GM12878 (cell line): ENCODE measurements around the gene FMN2. TPM values are rescaled to one million over a fixed set of nuclear protein-coding genes. Genes with fewer than 3 reads are reported as not detected.

Source experiments
- ATAC-seq: fragments of 200-7000 bp; cut with Tn5 transposase; 3 replicates; pipeline ENCODE4 v1.9.1; 2020; ENCODE audit warnings: mild to moderate bottlenecking, moderate library complexity
- BruUV-seq: library from RNA; stranded (reverse); fragments of 400-500 nt; replicated peaks from 2 replicates; lab custom pipeline; 2021; lab: Mats Ljungman, UMichigan
- CTCF ChIA-PET: fragments of 300-600 bp; sonication (Branson Sonifier 250); formaldehyde crosslinking; extraction: SDS; loops from one replicate; lab custom pipeline; 2021; ENCODE audit warnings: inconsistent platforms; lab: Yijun Ruan, JAX
- POLR2A ChIA-PET: fragments of 350-600 bp; formaldehyde crosslinking; extraction: SDS; loops from one replicate; lab custom pipeline; 2021; ENCODE audit warnings: inconsistent platforms; lab: Charles Lee
- RAD21 ChIA-PET: fragments of 300-600 bp; sonication (Branson Sonifier 250); formaldehyde crosslinking; loops from one replicate; lab custom pipeline; 2023; ENCODE audit warnings: antibody characterized with exemption; ENCODE audit not compliant: unreplicated experiment; lab: Charles Lee
- SMC1A ChIA-PET: fragments of 300-600 bp; sonication (Branson Sonifier 250); formaldehyde crosslinking; loops from one replicate; lab custom pipeline; 2023; ENCODE audit not compliant: unreplicated experiment, uncharacterized antibody; lab: Charles Lee
- DNase-seq: peaks from one replicate; pipeline ENCODE4 v3.0.0-alpha.2; 2011; ENCODE audit warnings: low read depth, low spot score
- FAIRE-seq: peaks from 3 replicates; lab custom pipeline; 2011; peaks lifted over from hg19 to GRCh38; lab: Jason Lieb, UNC
- H2AFZ ChIP-seq: 2 replicates; pipeline ENCODE4 v1.6.0; 2011; ENCODE audit warnings: low read depth, low read length, control low read depth; ENCODE audit not compliant: control insufficient read depth
- H3K27ac ChIP-seq: 2 replicates; pipeline ENCODE4 v1.5.1; 2011; ENCODE audit warnings: control low read depth; ENCODE audit not compliant: control insufficient read depth, insufficient read depth
- H3K27me3 ChIP-seq, 2 experiments: replicated peaks in 1 of 2; 2 replicates each; pipeline versions ENCODE4 v1.6.0 to v1.6.1; 2011; ENCODE audit warnings: low read length in 1 of 2; ENCODE audit not compliant: control insufficient read depth in 2 of 2, insufficient read depth in 2 of 2
- H3K36me3 ChIP-seq, 2 experiments: 2 replicates each; pipeline ENCODE4 v1.5.1; 2011; ENCODE audit warnings: low read length in 1 of 2; ENCODE audit not compliant: control insufficient read depth in 2 of 2, insufficient read depth in 2 of 2
- H3K4me1 ChIP-seq: 2 replicates; pipeline ENCODE4 v1.6.1; 2011; ENCODE audit warnings: mild to moderate bottlenecking, low read length, moderate library complexity, mixed read lengths; ENCODE audit not compliant: control insufficient read depth, insufficient read depth
- H3K4me2 ChIP-seq: 2 replicates; pipeline ENCODE4 v1.6.0; 2011; ENCODE audit warnings: control low read depth; ENCODE audit not compliant: control insufficient read depth, insufficient read depth
- H3K4me3 ChIP-seq: fragments of 200-600 bp; sonication (generic); 2 replicates; pipeline ENCODE4 v1.5.1; 2016
- H3K79me2 ChIP-seq: 2 replicates; pipeline ENCODE4 v1.6.0; 2011; ENCODE audit warnings: low read length; ENCODE audit not compliant: control insufficient read depth, insufficient read depth
- H3K9ac ChIP-seq: 2 replicates; pipeline ENCODE4 v1.8.0; 2011; ENCODE audit warnings: low read length, control low read depth, mixed read lengths; ENCODE audit not compliant: control insufficient read depth, insufficient read depth
- H3K9me3 ChIP-seq: replicated peaks from 3 replicates; pipeline ENCODE4 v1.5.1; 2011; ENCODE audit warnings: mild to moderate bottlenecking, low read length; ENCODE audit not compliant: control insufficient read depth, insufficient read depth
- H4K20me1 ChIP-seq: 2 replicates; pipeline ENCODE4 v1.6.0; 2011; ENCODE audit not compliant: control insufficient read depth, insufficient read depth
- CHD2 ChIP-seq: IDR thresholded peaks from 2 replicates; pipeline ENCODE4 v1.6.1; 2011; ENCODE audit warnings: low read depth, low read length, improper control_type of control experiment, borderline replicate concordance
- E2F4 ChIP-seq: IDR thresholded peaks from 2 replicates; pipeline ENCODE4 v1.6.1; 2012; ENCODE audit warnings: low read depth, low read length, improper control_type of control experiment
- HDAC2 ChIP-seq: fragments of 200-600 bp; sonication (generic); IDR thresholded peaks from 2 replicates; pipeline ENCODE4 v1.6.1; 2017
- IKZF1 ChIP-seq: fragments of 450-650 bp; conservative IDR thresholded peaks from 2 replicates; pipeline ENCODE4 v1.6.1; 2017; ENCODE audit warnings: antibody characterized with exemption, mild to moderate bottlenecking
- MEF2A ChIP-seq: IDR thresholded peaks from 2 replicates; pipeline ENCODE4 v1.6.1; 2011; ENCODE audit warnings: low read depth, mild to moderate bottlenecking, low read length, moderate library complexity; ENCODE audit not compliant: insufficient read depth
- NFYB ChIP-seq: IDR thresholded peaks from 2 replicates; pipeline ENCODE4 v1.6.1; 2011; ENCODE audit warnings: low read depth, mild to moderate bottlenecking, low read length, improper control_type of control experiment, moderate library complexity; ENCODE audit not compliant: insufficient read depth
- REST ChIP-seq: IDR thresholded peaks from 2 replicates; pipeline ENCODE4 v1.6.1; 2012; ENCODE audit warnings: mild to moderate bottlenecking, low read depth, low read length
- SREBF2 ChIP-seq: IDR thresholded peaks from 2 replicates; pipeline ENCODE4 v1.6.1; 2012; ENCODE audit warnings: mild to moderate bottlenecking, low read length
- TAF1 ChIP-seq: IDR thresholded peaks from 2 replicates; pipeline ENCODE4 v1.6.1; 2011; ENCODE audit warnings: mild to moderate bottlenecking, low read depth, low read length, borderline replicate concordance
- TBL1XR1 ChIP-seq: IDR thresholded peaks from 2 replicates; pipeline ENCODE4 v1.6.1; 2012; ENCODE audit warnings: low read depth, low read length, improper control_type of control experiment
- WRNIP1 ChIP-seq: IDR thresholded peaks from 2 replicates; pipeline ENCODE4 v1.6.1; 2011; ENCODE audit warnings: low read depth, low read length, improper control_type of control experiment, borderline replicate concordance
- ZBTB4 ChIP-seq: fragments of 450-650 bp; formaldehyde crosslinking; IDR thresholded peaks from 2 replicates; pipeline ENCODE4 v1.4.0; 2022; ENCODE audit warnings: mild to moderate bottlenecking, moderate library complexity
- ZSCAN29 ChIP-seq: fragments of 450-650 bp; IDR thresholded peaks from 2 replicates; pipeline ENCODE4 v1.6.1; 2017; ENCODE audit warnings: mild to moderate bottlenecking, moderate library complexity
- WGBS: methylation state at CpG from one replicate; pipeline ENCODE4 v1.1.6; 2016; ENCODE audit warnings: low lambda C conversion rate; ENCODE audit not compliant: insufficient replicate concordance, insufficient coverage; ENCODE audit errors: missing lambda C conversion rate; 5-methylcytosine and 5-hydroxymethylcytosine counted together
- in situ Hi-C: fragments of 300-500 bp; cut with MboI; formaldehyde crosslinking; loops from 9 replicates; pipeline ENCODE4 v1.14.3; 2018; ENCODE audit warnings: mixed read lengths
- intact Hi-C: fragments of 100-400 bp; cut with micrococcal nuclease; formaldehyde crosslinking; loops from one replicate; pipeline ENCODE4 v1.14.2; 2022; ENCODE audit not compliant: unreplicated experiment
- polyA plus RNA-seq, 11 experiments: library from polyadenylated mRNA; depleted of rRNA in 4 of 11; unstranded in 6 of 11; stranded (reverse) in 5 of 11; fragments of >200 nt; fragmentation: Nextera tagmentation in 4 of 11; fragmentation: Illumina TruSeq in 1 of 11; extraction: Ambion mirVana in 4 of 11; extraction: Trizol in 1 of 11; gene quantifications; 1 replicate in 1 of 11; 2 replicates in 10 of 11; pipeline versions ENCODE4 v1.2.1 to v1.2.3, GENCODE V29; 2011 to 2016; ENCODE audit warnings: inconsistent platforms in 2 of 11, missing spikeins in 2 of 11, low read depth in 1 of 11
- total RNA-seq, 4 experiments: library from RNA; depleted of rRNA in 3 of 4; stranded (reverse); fragments of >200 nt in 3 of 4; fragmentation: Illumina TruSeq in 1 of 4; extraction: Trizol in 1 of 4; gene quantifications; 2 replicates each; pipeline versions ENCODE4 v1.2.1 to v1.2.3, GENCODE V29; 2013 to 2021

FMN2 gene
- total and polyA plus RNA-seq, 10 of the 15 experiments (the other 5 are each of a cell fraction or from before 2014, with no cell fraction given) = 0.60 TPM; not detected in 9

GRCh38 chr1:240495601-240496000 is 403.9 kb downstream of the FMN2 start:
- DNase-seq = no peak
- no peak overlapping the region for H3K9ac ChIP-seq
- H3K79me2 ChIP-seq = no peaks in the 10 kb centered on the region
- no peak overlapping the region for H3K27ac ChIP-seq
- H3K4me1 ChIP-seq = no peaks in the 10 kb centered on the region
- CTCF ChIA-PET = no interaction called here
- POLR2A ChIA-PET = no interaction called here
- no peak overlapping the region for H3K4me3 ChIP-seq
- SMC1A ChIA-PET = no interaction called here
- in situ Hi-C loops (no loop called here), intact Hi-C loops (no loop called here)
- H2AFZ ChIP-seq = no peak overlapping the region
- 27% methylated on average over 4 of the region's 4 CpGs for WGBS
- H3K36me3 ChIP-seq = no peaks in the 10 kb centered on the region
- RAD21 ChIA-PET = no interaction called here
- H3K4me2 ChIP-seq = no peak overlapping the region
- no peak for ATAC-seq
- H3K9me3 ChIP-seq = no peaks in the 10 kb centered on the region
- no TSS peak for BruUV-seq
- FAIRE-seq = no peak
- TF ChIP-seq CHD2 (no peak), SREBF2 (no peak), ZBTB4 (CRISPR knock-in tag) (no peak), TBL1XR1 (no peak), IKZF1 (no peak), ZSCAN29 (no peak), E2F4 (no peak), WRNIP1 (no peak), MEF2A (no peak), NFYB (no peak), HDAC2 (no peak), TAF1 (no peak), REST (no peak)
- H3K27me3 ChIP-seq = no peaks in the 10 kb centered on the region
- no peaks in the 10 kb centered on the region for H4K20me1 ChIP-seq
